ENCODE data around the gene SFMBT1. TPM values are rescaled to one million over a fixed set of nuclear protein-coding genes. Genes with fewer than 3 reads are reported as not detected.

Gene SFMBT1
- total and polyA plus RNA-seq, 2 of the 8 experiments (the other 6 are each of a cell fraction or from before 2014, with no cell fraction given): 8.1 to 16.8 TPM

DNA sequence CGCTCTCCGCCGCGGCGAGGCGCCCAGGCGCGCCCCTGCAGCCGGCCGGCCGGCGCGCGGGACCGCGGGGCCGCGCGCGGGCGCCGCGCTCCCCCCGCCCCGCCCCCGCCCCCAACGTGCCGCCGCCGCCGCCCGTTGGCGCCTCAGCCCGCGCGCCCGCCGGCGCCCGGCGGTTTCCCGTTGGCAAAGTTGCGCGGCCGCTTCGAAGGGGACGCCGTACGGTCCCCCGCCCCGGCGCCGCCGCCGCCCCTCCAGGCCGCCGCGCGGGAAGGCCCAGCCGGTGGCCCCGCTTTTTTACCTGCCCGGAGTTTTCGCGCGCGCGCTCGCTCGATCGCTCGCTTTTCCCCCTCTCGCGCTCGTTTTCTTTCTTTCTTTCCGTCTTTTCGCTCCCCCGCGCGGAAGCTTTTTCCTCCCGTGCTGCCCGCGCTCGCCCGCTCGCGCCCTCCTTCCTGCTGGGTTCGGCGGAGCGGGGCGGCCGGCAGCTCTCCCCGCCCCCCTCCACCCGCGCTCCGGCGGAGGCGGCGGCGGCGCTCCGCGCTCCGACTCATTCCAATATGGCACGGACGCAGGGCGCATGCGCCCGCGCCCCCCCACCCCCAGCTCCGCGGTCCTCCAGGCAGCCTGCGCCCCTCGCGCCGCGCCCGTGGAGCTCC, at the start of gene SFMBT1 (continued):
- TF ChIP-seq, protein P1, sequence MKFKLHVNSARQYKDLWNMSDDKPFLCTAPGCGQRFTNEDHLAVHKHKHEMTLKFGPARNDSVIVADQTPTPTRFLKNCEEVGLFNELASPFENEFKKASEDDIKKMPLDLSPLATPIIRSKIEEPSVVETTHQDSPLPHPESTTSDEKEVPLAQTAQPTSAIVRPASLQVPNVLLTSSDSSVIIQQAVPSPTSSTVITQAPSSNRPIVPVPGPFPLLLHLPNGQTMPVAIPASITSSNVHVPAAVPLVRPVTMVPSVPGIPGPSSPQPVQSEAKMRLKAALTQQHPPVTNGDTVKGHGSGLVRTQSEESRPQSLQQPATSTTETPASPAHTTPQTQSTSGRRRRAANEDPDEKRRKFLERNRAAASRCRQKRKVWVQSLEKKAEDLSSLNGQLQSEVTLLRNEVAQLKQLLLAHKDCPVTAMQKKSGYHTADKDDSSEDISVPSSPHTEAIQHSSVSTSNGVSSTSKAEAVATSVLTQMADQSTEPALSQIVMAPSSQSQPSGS (IDR thresholded peaks at IDR 0.05; ENCODE audit: low read length): no peak
